IPS-15b (cell line): ENCODE measurements around the gene CTRB1.
A peak's percentile ranks its signal among the peaks of the same experiment; 100 is the strongest.

Source experiments
- H3K27me3 ChIP-seq: one replicate; pipeline ENCODE4 v1.6.1; 2013; ENCODE audit warnings: low read length; ENCODE audit not compliant: control insufficient read depth, insufficient read depth
- H3K36me3 ChIP-seq: one replicate; pipeline ENCODE4 v1.6.1; 2013; ENCODE audit warnings: low read length; ENCODE audit not compliant: control insufficient read depth, insufficient read depth
- H3K4me1 ChIP-seq: one replicate; pipeline ENCODE4 v1.6.1; 2013; ENCODE audit warnings: mild to moderate bottlenecking, low read length; ENCODE audit not compliant: control insufficient read depth, insufficient read depth
- H3K4me3 ChIP-seq: one replicate; pipeline ENCODE4 v1.5.1; 2013; ENCODE audit warnings: low read depth, low read length
- H3K9ac ChIP-seq: one replicate; pipeline ENCODE4 v1.6.1; 2013; ENCODE audit warnings: low read depth, mild to moderate bottlenecking, low read length
- H3K9me3 ChIP-seq: one replicate; pipeline ENCODE4 v1.6.1; 2013; ENCODE audit warnings: mild to moderate bottlenecking, low read length; ENCODE audit not compliant: control insufficient read depth, insufficient read depth

Gene CTRB1

DNA sequence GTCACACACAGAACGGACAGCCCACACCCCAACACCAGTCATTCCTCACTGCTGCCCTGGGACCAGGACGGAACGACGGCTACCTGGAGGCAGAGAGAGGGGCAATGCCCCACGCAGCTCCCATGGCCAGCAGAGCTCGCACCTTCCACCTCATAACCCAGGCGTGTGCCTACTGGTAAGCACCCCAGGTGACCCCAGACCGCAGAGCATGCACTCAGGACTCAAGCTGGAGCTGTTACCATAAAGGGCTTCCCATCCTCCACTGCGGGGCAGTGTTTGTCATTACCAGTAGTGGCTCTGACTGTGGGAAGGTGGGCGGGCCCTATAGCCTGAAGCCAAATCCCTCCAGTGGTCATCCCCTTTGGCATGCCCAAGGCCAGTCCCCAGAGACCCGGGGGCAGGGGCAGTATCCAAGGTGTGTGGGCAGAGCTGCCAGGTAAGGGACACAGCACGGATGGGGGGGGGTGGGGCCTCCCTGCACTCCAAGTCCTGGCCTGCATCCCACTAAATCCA, 37.3 kb downstream of the CTRB1 start:
- peaks cover 35% of the 10 kb centered on the region for H3K4me1 ChIP-seq
- no peaks in the 10 kb centered on the region for H3K27me3 ChIP-seq
- H3K4me3 ChIP-seq: no peak overlapping the region
- peaks cover 2% of the 10 kb centered on the region for H3K36me3 ChIP-seq
- no peaks in the 10 kb centered on the region for H3K9me3 ChIP-seq
- H3K9ac ChIP-seq: peak overlapping the region; percentile 4

DNA sequence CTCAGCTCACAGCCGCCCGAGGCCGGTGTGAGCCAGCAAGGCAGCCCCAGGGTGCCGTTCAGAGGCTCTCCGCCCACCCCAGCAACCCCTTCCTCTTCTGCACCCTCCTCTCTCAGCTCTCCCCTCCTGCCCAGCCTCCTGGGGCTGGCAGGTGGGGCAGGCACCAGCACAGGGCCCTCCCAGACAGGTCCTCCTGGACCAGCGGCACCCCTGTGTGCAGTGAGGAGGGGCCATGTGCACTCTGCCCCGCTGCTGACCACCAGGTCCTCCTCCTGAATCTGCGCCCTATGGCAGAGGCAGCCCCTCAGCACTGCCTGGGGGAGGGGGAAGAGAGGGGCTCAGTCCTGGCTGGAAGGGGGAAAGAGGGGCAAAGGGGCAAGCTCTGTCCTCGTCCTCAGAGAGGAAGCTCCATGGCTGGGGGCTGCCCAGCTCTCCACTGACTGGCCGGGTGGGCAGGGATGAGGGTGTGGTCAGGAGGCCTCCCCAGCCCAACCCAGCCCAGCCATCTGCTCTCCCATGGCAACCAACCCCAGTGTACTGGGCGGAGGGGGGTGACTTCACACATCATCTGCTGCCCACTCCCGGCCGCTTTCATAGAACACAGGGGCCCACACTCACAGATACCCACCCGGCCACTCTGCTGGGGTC, 38.0 kb downstream of the CTRB1 start:
- Histone ChIP-seq H3K36me3 (peaks cover 2% of the 10 kb centered on the region), H3K4me1 (peaks cover 34% of the 10 kb centered on the region), H3K9me3 (no peaks in the 10 kb centered on the region), H3K4me3 (no peak overlapping the region), H3K9ac (no peak overlapping the region), H3K27me3 (no peaks in the 10 kb centered on the region)

DNA sequence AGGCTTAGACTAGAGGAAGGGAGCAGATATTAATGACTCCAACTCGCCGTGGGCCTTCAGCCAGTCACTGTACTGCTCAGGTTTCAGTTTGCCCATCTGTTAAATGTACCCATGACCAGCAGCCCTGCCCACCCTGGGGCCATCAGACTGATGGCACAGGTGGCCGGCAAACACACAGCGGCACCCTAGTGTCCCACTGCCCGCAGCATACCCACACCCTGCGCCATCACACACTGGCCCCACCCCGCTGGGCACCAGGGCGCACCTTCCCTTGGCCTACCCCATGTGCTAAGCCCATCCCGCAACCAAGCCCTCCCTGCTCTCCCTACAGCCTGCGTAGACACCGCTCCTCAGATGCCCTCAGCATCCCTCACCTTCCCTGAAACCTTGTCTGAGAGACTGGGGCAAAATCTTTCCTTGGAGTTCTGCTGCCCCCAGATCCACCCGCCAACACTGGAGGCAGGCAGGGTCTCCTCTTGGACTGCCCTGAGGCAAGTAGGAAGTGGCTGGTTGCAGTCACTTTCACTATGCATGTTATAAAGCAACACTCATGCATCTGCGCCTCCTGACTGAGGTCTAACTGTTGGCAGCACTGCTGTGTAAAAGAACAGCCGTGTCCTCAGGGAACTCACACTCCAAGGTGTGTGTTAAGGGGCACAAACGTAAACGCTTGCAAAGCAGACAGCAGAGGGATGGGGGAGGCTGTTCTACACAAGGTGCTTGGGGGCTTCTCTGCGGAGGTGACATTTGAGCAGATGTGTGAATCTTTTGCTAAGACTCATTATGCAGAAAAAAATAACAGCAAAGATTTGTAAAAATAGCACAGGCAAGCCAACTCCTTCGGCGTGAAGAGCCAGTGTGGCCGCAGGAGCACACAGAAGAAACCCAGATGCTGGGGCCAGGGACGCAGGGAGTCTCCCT, 39.4 kb downstream of the CTRB1 start:
- H3K9ac ChIP-seq: peak overlapping the region; percentile 54

DNA sequence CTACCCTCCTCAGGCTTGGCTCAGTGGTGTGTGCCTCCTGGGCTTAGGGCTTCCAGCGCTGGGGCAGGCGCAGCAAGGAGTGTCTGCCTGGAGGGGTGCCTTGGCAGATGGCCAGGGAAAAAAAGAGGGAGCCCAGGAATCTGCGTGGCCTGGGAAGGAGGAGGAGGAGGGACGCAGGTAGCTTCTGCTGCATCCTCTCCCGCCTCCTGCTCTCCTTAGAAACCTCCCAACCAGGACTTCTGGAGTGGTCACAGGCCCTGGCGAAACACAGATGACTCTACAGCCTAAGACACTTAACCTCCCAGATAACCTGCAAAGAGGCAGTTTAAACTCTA, 40.0 kb downstream of the CTRB1 start:
- no peaks in the 10 kb centered on the region for H3K9me3 ChIP-seq
- H3K27me3 ChIP-seq: no peaks in the 10 kb centered on the region
- H3K4me1 ChIP-seq: peaks cover 18% of the 10 kb centered on the region
- peaks cover 11% of the 10 kb centered on the region for H3K36me3 ChIP-seq
- H3K9ac ChIP-seq: no peak overlapping the region
- H3K4me3 ChIP-seq: no peak overlapping the region

More for the DNA sequence above, 39.4 kb downstream of the CTRB1 start:
- Histone ChIP-seq H3K36me3 (peaks cover 11% of the 10 kb centered on the region), H3K9me3 (no peaks in the 10 kb centered on the region), H3K4me1 (peaks cover 21% of the 10 kb centered on the region), H3K27me3 (no peaks in the 10 kb centered on the region), H3K4me3 (no peak overlapping the region)

DNA sequence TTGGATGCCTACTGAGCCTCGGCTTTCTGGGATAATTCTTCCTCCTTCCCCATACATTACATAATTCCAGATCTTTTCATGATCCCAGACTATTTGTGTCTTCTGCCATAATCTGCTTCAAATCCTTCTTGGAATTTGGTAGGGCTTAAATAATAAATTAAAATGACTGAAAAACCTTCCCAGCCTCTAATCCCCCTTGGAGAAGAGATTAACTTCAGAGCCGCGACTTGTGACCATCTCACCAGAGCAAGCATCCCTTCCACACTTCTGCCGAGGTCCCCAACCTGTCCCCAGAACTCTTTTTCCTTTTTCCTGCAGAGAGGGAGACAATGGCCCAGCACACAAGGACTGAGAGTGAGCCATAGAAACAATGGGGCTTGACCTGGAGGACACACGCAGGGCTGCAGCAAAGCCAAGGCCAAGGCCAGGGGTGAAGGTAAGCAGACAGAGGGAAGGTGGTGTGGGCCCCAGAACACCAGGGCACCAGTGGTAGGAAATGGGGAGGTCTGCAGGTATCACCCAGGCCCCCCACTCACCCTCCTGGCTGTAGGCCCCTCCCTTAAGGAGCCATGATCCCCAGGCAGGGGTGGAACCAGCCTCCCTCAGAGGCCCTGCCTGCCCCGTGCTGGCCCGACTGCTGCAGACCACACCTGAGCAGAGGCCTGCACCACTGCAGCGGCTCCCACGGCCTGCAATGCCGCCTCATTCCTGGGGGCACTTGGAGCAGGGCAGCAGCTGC, 42.2 kb downstream of the CTRB1 start:
- H3K9ac ChIP-seq: no peak overlapping the region
- H3K4me3 ChIP-seq: no peak overlapping the region
- H3K27me3 ChIP-seq: no peaks in the 10 kb centered on the region
- H3K36me3 ChIP-seq: peaks cover 11% of the 10 kb centered on the region
- H3K9me3 ChIP-seq: no peaks in the 10 kb centered on the region
- peaks cover 10% of the 10 kb centered on the region for H3K4me1 ChIP-seq

DNA sequence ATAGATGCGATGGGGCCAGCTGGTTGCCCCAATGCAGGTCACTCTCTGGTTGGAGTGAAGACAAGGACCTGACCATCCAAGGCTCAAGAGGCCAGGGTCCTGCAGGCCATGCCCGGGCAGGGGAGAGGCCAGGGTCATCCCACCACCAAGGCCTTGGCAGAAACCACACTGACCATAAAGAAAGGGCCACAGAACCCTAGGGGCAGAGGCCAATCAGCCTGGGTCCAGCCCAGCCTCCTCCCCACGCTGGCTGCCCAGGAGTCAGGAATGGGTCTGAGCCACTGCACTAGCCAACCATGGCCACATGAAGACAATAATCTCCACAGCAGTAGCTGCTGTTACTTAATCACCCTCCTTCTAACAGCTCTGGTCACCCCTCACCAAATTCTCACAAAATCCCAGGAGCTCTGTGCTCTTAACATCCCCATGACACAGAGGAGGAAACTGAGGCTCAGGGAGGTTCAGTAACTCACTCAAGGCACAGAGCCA, 42.8 kb downstream of the CTRB1 start:
- no peaks in the 10 kb centered on the region for H3K27me3 ChIP-seq
- H3K9ac ChIP-seq: peak overlapping the region; percentile 32
- H3K4me3 ChIP-seq: no peak overlapping the region
- H3K9me3 ChIP-seq: no peaks in the 10 kb centered on the region
- H3K36me3 ChIP-seq: peaks cover 11% of the 10 kb centered on the region
- peaks cover 11% of the 10 kb centered on the region for H3K4me1 ChIP-seq

DNA sequence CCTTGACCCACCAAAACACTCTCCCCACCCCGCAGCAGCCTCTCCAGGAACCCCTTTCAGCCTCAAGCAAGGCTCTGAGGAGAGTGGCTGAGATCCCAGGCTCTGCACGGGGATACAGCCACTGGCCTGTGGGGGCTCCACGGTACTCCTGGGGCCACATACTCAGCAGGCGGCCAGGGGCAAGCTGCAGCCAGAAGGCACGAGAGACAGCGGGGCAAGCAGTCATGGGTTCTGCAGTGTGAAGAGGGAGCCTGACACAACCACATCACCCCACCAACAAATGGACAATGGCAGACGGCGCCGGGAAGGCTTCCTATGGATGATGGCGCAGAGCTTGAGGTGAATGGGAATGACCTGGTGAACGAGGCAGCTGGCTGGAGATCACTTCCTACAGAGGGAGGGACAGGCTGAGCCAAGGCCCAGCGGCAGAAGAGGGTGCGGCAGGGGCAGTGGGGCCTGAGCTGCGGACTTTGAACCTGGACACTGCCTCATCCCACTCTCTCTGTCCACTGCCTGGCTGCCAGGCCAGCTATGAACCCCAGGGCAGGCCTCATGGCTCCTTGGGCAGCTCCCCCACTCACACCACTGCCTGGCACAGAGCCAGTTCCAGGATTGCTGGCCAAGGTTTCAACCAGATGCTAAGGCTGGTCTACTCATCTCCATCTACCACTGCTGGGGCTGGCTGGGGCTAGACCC, 43.5 kb downstream of the CTRB1 start:
- peak overlapping the region; percentile 32 for H3K9ac ChIP-seq
- H3K4me3 ChIP-seq: no peak overlapping the region
- H3K27me3 ChIP-seq: no peaks in the 10 kb centered on the region
- no peaks in the 10 kb centered on the region for H3K9me3 ChIP-seq
- peaks cover 8% of the 10 kb centered on the region for H3K4me1 ChIP-seq
- H3K36me3 ChIP-seq: peaks cover 11% of the 10 kb centered on the region

DNA sequence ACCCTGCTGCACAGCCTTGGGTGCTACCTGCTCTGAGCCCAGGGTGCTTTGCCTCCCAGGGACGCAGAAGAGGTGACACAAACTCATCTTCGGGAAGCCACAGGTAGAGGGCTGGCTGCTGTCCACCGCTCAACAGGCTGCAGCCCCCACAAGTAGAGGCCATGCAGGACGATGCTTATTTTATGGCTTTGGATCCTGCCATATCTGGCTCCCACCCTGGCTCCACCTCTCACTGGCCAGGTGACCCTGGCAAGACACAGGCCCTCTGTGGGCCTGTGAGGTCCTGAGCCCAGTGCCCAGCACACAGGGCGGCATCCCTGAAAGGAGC, 44.0 kb downstream of the CTRB1 start:
- Histone ChIP-seq H3K4me3 (no peak overlapping the region), H3K4me1 (peaks cover 8% of the 10 kb centered on the region), H3K36me3 (peaks cover 11% of the 10 kb centered on the region), H3K9ac (no peak overlapping the region), H3K27me3 (no peaks in the 10 kb centered on the region), H3K9me3 (no peaks in the 10 kb centered on the region)

DNA sequence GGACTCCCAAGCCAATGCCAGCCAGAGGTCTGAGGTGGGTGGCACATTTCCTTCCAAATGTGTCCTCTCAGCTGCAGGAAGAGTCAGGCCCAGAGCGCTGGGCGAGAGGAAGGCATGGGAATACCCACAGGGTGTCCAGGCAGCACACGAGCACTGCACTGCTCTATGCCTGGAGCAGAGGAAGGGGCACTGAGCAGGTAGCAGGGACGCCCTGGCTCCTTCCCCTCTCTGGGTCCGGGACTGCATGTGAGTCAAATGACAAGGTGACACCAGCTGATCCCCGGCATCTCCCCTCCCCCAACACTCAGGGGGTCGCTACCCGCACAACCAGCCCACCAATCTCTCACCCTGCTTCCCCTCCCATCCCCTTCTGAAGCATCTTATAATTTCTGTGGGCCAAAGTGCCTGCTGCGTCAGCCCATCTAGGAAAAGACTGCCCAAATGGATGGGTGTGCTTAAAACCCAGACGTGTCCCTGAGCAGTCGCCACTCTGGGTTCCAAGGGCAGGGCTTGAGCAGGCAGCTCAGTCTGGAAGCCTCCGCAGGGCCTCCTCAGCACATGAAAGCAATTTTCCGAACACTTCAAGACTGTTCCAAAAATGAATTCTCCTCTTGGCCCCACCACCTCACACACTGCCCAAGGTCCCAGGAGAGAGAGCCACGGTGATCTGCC, 44.6 kb downstream of the CTRB1 start:
- peaks cover 11% of the 10 kb centered on the region for H3K36me3 ChIP-seq
- no peak overlapping the region for H3K4me3 ChIP-seq
- H3K27me3 ChIP-seq: no peaks in the 10 kb centered on the region
- H3K9me3 ChIP-seq: no peaks in the 10 kb centered on the region
- H3K4me1 ChIP-seq: peaks cover 6% of the 10 kb centered on the region
- peak overlapping the region; percentile 24 for H3K9ac ChIP-seq

DNA sequence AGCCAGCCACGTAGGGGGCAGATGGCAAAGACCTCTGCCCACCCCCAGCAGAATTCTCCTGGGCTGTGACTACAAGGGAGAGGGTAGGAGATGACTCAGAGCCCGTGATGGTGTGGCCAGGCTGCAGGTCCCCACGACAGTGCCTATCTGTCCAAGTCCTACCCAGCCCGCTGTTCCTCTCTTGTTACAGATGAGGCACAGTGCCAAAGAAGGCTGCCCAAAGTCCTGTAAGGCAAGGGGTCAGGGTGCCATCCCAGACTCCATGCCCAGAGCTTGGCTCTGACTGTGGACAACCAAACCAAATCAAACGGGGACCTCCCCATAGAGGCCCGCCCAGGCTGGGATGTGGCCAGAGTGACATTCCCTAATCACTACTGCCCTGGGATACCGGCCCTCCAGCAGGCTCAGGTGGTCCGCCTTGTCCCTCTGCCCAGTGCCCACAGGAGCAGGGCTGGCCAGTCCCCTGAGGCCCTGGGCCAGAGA, 45.2 kb downstream of the CTRB1 start:
- H3K9ac ChIP-seq: peak overlapping the region; percentile 24

More for the DNA sequence above, 45.2 kb downstream of the CTRB1 start:
- peak overlapping the region; percentile 76 for H3K4me3 ChIP-seq
- peaks cover 11% of the 10 kb centered on the region for H3K36me3 ChIP-seq
- peaks cover 6% of the 10 kb centered on the region for H3K4me1 ChIP-seq
- no peaks in the 10 kb centered on the region for H3K27me3 ChIP-seq
- no peaks in the 10 kb centered on the region for H3K9me3 ChIP-seq
